ENCODE data around the gene FIGN. TPM values are rescaled to one million over a fixed set of nuclear protein-coding genes. Genes with fewer than 3 reads are reported as not detected.

FIGN gene
- total RNA-seq, 1 experiment from 2014 or later = 14.6 TPM

DNA sequence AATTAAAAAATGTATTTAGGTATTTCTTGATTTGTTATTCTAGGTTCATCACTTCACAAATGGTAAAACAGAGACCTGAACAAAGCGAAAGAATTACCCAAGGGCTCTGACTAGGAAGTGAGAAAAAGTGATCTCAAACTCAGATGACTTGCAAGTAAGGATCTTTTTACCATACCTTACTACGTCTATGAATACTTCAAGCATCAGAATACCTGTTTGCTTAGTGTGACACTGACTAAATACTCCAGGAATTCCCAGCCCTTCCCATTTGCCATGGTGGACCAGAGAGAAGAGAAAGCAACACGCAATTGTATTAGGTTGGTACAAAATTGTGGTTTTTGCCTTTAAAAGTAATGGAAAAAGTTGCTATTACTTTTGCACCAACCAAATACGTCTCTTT, 35.8 kb upstream of the FIGN start:
- Histone ChIP-seq H2AK5ac (ENCODE audit: insufficient read length, low read length) (no peak overlapping the region), H4K20me1 (ENCODE audit: control insufficient read depth, insufficient read depth, insufficient read length) (no peaks in the 10 kb centered on the region), H2BK20ac (ENCODE audit: low read depth, low read length, poor library complexity, severe bottlenecking) (no peak overlapping the region), H3K79me2 (ENCODE audit: insufficient read depth, low read length) (no peaks in the 10 kb centered on the region), H2BK15ac (ENCODE audit: low read depth, low read length) (no peak overlapping the region), H3K9ac (ENCODE audit: extremely low read depth, insufficient read length, low read length) (no peak overlapping the region), H3K27me3 (ENCODE audit: insufficient read depth, low read length) (no peaks in the 10 kb centered on the region), H3K18ac (ENCODE audit: insufficient read length, low read depth, low read length) (no peak overlapping the region), H3K14ac (ENCODE audit: insufficient read depth, low read length) (no peak overlapping the region), H4K91ac (ENCODE audit: insufficient read length, low read depth, low read length) (no peak overlapping the region), H3K27ac (ENCODE audit: insufficient read length, low read depth, low read length) (no peak overlapping the region), H3K4me2 (ENCODE audit: insufficient read depth, insufficient read length, low read length) (no peak overlapping the region), H3T11ph (ENCODE audit: low read length) (no peak overlapping the region), H4K8ac (replicated peaks; ENCODE audit: insufficient read length, low read depth, low read length) (no peak overlapping the region), H3K79me1 (ENCODE audit: insufficient read depth, low read depth, low read length, poor library complexity, severe bottlenecking) (no peaks in the 10 kb centered on the region), H3K4me1 (ENCODE audit: insufficient read depth, low read length) (no peaks in the 10 kb centered on the region), H2AFZ (ENCODE audit: low read length) (no peak overlapping the region), H3K4ac (ENCODE audit: low read depth, low read length) (no peak overlapping the region), H3K23ac (ENCODE audit: insufficient read length, low read depth, low read length) (no peak overlapping the region), H2BK5ac (ENCODE audit: insufficient read length, low read length) (no peak overlapping the region), H3K56ac (ENCODE audit: insufficient read length, low read depth, low read length) (no peak overlapping the region), H3K23me2 (ENCODE audit: insufficient read length, low read depth, low read length, poor library complexity, severe bottlenecking) (no peaks in the 10 kb centered on the region), H2BK120ac (ENCODE audit: low read depth, low read length, poor library complexity, severe bottlenecking) (no peak overlapping the region), H3K9me3 (ENCODE audit: control insufficient read depth, low read depth, low read length) (no peaks in the 10 kb centered on the region), H4K5ac (ENCODE audit: insufficient read length, low read depth, low read length) (no peak overlapping the region), H2BK12ac (ENCODE audit: insufficient read length, low read depth, low read length) (no peak overlapping the region)
- no peaks in the 10 kb centered on the region for H3K36me3 Mint-ChIP-seq (ENCODE audit: insufficient read depth in 1 of 3, low read depth in 3 of 3)
- H3K27ac Mint-ChIP-seq = no peak overlapping the region
- no peaks in the 10 kb centered on the region for H3K27me3 Mint-ChIP-seq (ENCODE audit: low read depth)
- TF ChIP-seq, protein P1, sequence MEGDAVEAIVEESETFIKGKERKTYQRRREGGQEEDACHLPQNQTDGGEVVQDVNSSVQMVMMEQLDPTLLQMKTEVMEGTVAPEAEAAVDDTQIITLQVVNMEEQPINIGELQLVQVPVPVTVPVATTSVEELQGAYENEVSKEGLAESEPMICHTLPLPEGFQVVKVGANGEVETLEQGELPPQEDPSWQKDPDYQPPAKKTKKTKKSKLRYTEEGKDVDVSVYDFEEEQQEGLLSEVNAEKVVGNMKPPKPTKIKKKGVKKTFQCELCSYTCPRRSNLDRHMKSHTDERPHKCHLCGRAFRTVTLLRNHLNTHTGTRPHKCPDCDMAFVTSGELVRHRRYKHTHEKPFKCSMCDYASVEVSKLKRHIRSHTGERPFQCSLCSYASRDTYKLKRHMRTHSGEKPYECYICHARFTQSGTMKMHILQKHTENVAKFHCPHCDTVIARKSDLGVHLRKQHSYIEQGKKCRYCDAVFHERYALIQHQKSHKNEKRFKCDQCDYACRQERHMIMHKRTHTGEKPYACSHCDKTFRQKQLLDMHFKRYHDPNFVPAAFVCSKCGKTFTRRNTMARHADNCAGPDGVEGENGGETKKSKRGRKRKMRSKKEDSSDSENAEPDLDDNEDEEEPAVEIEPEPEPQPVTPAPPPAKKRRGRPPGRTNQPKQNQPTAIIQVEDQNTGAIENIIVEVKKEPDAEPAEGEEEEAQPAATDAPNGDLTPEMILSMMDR (conservative IDR thresholded peaks at IDR 0.05) = no peak
- no CpG with 5 or more reads among the region's 4 CpGs for WGBS (ENCODE audit: extremely low coverage, insufficient read length, low lambda C conversion rate)
- no peaks in the 10 kb centered on the region for H3K9me3 Mint-ChIP-seq
- DNase-seq = no peak
- H3K4me1 Mint-ChIP-seq = no peaks in the 10 kb centered on the region
- no peak overlapping the region for H3K4me3 Mint-ChIP-seq

All from H9 (cell line).